GM19023 (cell line): Measurements from ENCODE around the gene GNAQ.

ENCODE experiments used
- ATAC-seq: cut with Tn5 transposase; IDR thresholded peaks from one replicate; pipeline ENCODE4 v1.9.1; 2021; ENCODE audit warnings: mild to moderate bottlenecking, moderate library complexity; ENCODE audit not compliant: unreplicated experiment

The GNAQ gene

GRCh38 chr9:78005231-78006002 lies 26.2 kb downstream of the GNAQ start:
- ATAC-seq, result no peak

- no peak for ATAC-seq
These were observed 27.0 kb downstream of the GNAQ start for GRCh38 chr9:78004478-78005229.

- no peak for ATAC-seq
These were observed 27.9 kb downstream of the GNAQ start for GRCh38 chr9:78003730-78004129.

- ATAC-seq, result no peak
These were observed 29.5 kb downstream of the GNAQ start for GRCh38 chr9:78001946-78002731.

DNA sequence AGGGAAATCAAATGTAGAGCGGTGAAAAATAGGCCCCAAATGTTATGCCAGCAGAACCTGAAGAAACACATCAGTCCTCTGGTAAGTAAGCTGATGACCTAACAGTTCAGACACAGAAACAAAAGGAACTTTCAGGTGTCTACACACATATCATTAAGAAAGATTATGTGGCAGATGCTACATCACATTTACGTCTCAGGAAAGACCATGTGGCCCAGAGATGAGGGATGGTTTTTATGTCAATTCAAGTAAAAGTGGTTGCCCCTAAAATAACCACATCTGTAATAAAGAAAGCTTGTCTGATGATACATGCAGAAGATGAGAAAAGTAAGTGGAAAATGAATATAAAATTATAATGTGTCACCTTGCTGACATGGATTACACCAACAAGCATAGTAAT lies 31.4 kb downstream of the GNAQ start:
- ATAC-seq, result no peak

- ATAC-seq, result no peak
These were observed 32.4 kb downstream of the GNAQ start for GRCh38 chr9:77999231-77999631.

DNA sequence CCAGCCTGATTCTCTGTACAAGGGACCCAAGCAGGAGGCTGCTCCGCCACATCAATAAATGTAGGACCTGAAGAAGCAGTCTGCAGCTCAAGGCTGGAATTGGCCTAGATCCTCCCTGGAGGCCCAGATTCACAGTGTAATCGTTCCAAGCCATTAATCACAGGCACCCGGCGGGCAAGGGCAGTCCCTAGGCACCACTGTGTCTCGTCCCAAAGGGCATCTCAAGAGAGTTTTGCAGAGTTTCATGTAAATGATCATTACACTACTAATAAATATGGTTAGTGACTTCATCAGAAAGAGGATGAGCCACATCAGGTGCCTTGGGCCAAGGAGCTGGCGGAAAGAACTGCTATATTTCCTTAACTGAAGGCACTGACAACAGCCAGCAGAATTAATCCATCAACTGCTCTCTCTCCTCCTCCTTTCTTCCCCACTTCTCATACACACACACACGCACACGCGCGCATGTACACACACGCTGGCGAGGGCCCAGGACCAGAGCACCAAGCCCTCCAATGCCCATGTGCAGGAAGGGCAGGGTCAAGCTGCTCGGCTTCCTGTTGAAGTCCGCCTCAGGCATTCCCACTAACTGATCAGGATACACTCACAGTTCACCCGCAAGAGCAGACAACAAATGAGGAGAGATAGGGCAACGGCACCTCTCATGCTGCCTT lies 33.9 kb downstream of the GNAQ start:
- ATAC-seq, result no peak

DNA sequence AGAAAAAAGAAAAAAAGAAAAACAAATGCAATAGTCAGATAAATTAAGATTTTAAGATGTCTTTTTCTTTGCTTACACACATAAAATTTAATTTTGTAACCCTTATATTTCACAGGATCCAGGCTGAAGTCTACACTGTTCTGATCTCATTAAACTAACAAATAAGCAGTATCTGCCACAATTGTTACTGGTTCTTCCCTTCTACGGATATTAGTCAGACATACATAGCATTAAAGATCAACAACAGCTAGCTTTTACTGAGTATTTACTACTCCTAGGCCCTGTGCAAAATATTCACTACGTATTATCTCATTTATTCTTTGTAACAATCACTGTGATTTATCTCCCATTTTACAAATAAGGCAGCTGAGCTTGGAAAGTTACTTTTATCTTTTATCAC lies 34.9 kb downstream of the GNAQ start:
- ATAC-seq, result no peak

GRCh38 chr9:77991191-77991590 lies 40.4 kb downstream of the GNAQ start:
- ATAC-seq, result no peak

GRCh38 chr9:77989909-77990308 lies 41.7 kb downstream of the GNAQ start:
- no peak for ATAC-seq

GRCh38 chr9:77989458-77989857 lies 42.2 kb downstream of the GNAQ start:
- no peak for ATAC-seq

DNA sequence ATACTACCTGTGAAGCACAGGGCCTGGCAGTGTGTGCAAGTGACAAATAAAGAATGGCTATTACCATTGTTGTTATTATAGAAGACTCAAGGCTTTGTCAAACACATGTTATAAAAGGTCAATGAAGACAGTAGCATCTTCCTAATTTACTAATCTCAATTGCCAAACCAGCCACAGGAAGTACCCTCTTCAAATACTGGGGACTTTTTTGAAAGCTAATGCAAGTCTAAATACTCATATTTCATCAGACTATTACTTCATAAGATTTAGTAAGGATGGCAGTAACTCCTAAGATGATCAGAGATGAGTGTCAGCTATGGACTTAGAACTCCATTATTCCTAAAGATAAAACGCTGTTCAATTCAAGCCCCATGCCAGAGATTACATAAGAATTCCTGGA lies 43.0 kb downstream of the GNAQ start:
- no peak for ATAC-seq

DNA sequence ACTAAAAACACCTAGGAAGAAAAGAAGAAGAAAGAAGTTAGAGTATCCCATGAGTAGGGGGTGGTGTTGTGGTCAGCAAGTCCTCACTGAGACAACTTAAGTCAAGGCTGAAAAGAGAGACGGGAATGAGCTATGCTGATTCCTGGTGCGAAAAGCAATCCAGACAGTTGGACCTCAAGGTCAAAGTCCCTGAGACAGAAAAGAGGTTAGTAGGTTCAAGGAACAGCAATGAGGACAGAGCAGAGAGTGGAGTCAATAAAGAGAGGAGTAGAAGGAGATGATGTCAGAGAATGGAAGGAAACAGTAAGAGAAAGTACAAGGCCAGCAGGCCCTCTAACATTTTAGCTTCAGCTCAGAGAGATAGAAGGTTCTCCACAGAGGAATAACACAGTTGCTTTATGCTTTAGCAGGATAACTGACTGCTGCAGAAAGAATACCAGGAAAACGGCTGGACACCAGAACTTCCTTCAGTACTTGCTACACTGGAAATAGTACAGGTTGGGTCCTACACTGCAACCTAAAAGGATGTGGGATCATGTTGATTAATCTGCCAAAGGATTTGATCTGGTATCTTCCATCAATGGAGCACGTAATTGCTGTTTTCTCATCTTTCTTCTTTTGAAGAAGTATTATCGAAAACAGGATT lies 43.6 kb downstream of the GNAQ start:
- ATAC-seq, result no peak

DNA sequence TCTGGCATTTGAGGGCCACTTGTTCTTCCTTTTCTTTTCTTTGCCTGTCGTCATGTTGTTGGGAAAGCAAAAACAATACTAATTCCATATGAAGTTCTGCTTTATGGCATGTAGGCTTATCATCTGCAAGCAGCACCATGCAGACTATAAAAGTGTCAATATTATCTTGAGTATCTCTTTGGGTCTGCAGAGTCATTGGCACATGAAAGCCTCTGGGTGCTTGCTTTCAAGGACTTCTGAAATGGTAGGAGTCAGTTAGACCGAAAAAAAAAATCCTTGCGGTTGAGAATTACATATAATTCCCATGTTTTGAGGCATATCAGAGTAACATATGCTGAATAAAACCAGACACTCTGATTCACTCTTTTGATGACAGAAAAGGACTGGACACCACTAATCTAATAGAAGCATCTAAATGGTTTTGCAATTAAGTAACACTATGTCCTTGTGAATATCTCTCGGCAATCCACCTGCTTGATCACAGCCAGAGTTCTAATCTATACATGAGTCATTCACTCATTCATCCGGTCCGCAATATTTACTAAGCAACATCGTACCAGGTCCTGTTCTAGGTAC lies 44.4 kb downstream of the GNAQ start:
- no peak for ATAC-seq

- ATAC-seq, result no peak
These were observed 45.6 kb downstream of the GNAQ start for GRCh38 chr9:77985996-77986395.

DNA sequence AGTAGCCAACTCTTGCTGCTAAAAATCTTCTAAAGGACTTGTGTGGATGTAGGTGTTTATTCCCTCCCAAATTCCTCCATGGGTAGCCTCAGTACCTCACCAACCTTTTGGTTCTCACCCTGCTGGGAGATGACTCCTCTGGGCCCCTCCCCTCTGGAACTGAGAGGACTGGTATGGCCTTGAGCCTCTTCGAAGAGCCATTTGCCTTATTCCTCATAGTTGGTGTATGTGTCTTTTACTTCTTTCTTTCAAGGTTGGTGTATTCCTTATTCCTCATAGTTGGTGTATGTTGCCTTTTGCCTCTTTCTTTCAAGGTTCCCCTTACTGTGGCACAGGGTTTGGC lies 48.3 kb downstream of the GNAQ start:
- ATAC-seq, result no peak

GRCh38 chr9:77982581-77983319 lies 48.9 kb downstream of the GNAQ start:
- ATAC-seq, result no peak

- ATAC-seq, result no peak
These were observed 49.7 kb downstream of the GNAQ start for GRCh38 chr9:77981907-77982306.

DNA sequence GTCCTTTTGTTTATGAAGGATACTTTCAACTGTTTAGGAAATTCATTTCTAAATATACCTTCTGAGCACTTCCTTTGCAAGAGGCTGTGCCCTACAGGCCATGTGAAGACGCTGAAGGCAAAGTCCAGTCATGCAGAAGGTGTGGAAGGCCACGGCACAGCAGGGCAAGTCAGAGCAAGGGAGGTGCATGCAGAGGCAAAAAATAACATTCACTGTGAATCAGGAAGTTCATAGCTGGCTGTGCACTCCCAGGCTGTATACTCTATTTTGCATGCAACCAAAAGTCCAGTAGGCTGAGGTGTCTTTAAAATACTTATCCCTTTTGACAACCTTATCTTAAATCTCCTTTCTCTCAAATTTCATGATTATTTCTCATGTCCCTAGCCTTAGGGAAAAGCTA lies 50.3 kb downstream of the GNAQ start:
- ATAC-seq, result no peak

GRCh38 chr9:77980622-77981021 lies 51.0 kb downstream of the GNAQ start:
- no peak for ATAC-seq
